EH (cell line): ENCODE data around the gene HRAS.

Source experiments
- DNase-seq: peaks from one replicate; pipeline ENCODE4 v3.0.0-alpha.2; 2015; ENCODE audit warnings: low read depth

HRAS gene

DNA sequence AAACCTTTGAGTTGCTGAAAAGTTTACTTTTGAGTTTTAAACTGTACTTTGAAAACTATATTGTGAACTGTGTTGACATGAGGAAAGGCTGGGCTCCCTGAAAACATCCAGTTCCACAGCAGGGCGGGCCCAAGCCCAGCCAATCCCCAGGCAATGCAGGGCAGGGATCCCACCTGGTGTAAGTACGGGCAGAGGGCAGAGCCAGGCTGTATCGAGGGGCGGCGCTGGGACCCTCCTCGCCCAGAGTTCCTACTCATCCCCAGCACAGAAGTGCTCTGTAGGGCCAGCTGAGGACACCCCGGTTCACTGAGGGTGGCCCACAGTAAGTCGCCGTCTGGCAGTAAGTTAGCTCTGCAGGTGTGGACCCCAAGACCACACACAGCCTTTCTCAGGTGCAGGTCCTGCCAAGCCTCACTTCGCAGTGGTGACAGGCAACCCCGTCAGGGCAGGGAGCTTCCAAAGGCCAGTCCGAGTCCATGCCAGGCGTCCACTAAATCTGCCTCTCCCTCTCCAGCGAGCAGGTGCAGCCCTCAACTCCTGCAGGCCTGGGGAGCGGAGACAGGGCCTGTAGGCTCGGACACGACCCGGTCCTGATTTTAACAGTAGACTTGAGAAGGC is 31.7 kb upstream of the HRAS start:
- no peak for DNase-seq

- peak; percentile 26 for DNase-seq
Observed at GRCh38 chr11:565921-566509, 30.6 kb upstream of the HRAS start.

GRCh38 chr11:563812-564578 is 28.6 kb upstream of the HRAS start:
- DNase-seq, result no peak

GRCh38 chr11:563066-563811 is 27.9 kb upstream of the HRAS start:
- DNase-seq, result no peak

DNA sequence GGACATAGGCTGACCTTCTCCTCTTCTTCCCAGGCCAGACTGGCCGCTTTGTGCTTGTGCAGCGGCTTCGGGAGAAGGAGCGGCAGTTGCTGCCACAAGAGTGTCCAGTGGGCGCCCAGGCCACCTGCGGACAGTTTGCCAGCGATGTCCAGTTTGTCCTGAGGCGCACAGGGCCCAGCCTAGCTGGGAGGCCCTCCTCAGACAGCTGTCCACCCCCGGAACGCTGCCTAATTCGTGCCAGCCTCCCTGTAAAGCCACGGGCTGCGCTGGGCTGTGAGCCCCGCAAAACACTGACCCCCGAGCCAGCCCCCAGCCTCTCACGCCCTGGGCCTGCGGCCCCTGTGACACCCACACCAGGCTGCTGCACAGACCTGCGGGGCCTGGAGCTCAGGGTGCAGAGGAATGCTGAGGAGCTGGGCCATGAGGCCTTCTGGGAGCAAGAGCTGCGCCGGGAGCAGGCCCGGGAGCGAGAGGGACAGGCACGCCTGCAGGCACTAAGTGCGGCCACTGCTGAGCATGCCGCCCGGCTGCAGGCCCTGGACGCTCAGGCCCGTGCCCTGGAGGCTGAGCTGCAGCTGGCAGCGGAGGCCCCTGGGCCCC is 26.8 kb upstream of the HRAS start:
- no peak for DNase-seq

- DNase-seq, result peak; percentile 68
Observed at GRCh38 chr11:561148-562003, 26.0 kb upstream of the HRAS start.

- peak; percentile 84 for DNase-seq
Observed at GRCh38 chr11:560305-561147, 25.1 kb upstream of the HRAS start, which contains the start of the genes LMNTD2 and RASSF7. Gene LMNTD2 (minus strand): TSS chr11:560738. CDS start chr11:560716, 22 bp downstream. Gene RASSF7 (plus strand): TSS chr11:560970. CDS start chr11:561769, 799 bp downstream.

DNA sequence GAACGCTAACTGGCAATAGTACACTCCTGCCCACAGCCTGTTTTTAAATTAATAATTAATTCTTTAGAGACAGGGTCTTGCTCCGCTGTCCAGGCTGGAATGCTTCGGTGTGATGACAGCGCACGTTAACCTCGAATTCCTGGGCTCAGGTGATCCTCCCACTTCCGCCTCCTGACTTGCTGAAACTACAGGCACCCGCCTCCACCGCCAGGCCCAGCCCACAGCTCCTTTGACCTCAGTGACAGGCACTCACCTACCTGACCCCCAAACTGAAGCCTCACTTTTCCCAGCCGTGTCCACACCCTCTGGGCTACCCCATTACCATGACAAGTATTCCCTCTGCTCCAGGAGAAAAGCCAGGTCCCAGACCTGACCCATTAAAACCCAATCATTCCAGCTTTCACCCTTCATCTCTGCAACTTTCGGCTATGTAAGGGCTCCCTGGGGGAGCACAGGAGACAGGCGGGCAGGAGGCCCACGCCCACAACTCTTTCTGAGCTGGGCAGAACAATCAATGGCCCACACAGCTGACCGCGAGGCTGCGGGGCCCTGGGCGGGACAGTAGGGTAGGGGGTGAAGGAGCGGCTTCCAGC is 24.4 kb upstream of the HRAS start:
- no peak for DNase-seq

- DNase-seq, result no peak
Observed at GRCh38 chr11:559020-559620, 23.7 kb upstream of the HRAS start.

- DNase-seq, result no peak
Observed at GRCh38 chr11:558503-558902, 23.1 kb upstream of the HRAS start.

DNA sequence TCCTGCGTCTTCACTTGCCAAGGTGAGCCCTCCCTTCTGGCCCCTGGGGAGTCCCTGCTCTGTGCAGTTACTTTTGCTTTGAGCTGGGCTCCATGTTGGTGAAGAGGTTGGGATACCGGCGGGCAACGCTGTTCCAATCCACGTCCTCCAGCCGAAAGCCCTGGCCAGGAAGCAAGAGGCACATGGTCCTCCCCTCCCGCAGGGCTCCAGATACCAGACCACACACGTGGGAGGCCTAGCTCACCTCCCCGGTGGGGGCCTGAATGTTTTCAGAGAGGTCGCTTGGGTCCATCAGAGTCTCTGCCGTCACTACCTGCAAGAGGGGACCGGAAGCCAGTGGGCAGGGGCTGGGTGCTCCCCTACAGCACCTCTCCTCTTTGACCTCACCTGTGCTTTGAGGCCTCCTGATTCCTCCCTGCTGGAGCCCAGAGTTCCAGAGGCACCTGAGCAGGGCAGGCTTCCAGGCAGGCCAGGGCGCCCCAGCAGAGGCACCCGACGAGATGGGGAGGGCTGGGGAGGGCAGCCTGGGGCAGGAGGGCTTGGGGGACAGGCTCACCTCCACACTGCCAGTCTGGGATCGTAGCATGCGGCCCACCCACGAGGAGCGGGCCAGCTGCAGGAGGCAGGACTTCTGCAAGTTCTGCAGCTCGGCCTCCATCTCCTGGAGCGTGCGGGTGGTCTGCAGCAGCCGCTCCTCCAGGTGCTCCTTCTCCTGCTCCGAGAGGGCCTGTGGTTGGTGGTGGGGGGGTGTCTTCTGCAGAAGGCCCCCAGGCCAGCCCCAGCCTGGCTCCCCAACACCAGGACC is 22.2 kb upstream of the HRAS start:
- DNase-seq, result no peak

DNA sequence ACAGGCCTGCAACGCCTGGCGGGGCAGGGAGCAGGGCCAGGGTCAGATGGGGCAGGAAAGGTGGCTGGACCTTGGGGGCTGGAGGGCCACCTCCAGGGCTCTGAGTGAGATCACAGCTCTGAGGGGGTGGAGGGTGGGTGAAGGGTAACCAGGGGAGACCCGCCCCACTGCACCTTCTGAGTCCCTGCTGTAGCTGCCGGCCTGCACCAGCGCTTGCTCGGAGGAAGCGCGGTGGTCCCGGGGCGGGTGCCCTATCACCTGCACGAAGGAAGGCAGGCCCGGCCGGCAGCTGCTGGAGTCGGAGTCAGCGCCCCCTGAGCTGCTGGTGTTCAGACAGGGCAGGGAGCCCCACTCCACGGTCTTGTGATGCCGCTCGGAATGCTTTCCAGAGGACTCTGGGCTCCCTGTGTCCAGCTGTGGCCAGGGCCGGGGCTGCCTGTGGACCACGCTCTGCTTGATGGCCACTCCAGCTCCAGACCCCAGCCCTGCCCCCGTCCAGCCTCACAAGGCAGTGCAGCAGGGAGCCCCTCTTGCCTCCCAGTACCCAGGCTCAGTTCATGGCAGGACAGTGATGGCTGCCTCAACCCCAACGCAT is 21.4 kb upstream of the HRAS start:
- DNase-seq, result no peak

GRCh38 chr11:555780-556661 is 20.6 kb upstream of the HRAS start:
- DNase-seq, result peak; percentile 25

DNA sequence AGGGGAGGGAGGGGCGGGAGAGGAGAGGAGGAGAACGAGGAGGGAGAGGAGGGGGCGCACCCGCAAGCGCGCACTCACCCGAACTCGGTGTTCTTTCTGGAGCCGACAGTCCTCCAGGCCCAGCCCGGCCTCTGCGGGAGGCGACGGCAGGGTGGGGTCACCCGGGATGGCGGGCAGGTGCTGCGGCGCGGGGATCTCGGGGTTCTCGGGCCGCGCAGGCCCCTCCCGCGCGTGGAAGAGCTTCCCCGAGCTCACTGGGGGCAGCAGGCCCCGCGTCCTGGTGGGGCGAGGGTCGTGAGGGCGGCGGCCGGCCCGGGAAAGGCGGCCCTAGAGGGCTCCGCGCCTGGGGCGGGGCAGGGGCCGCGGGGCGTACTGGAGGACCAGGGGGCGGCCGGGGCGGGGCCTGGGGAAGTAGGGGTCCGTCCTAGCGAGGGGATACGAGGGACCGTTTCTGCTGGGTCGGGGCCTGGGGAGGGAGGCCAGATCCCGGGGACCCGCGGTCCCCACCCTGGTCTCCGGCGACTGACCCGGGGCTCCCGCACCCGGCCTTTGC is 19.9 kb upstream of the HRAS start:
- no peak for DNase-seq

GRCh38 chr11:554428-555226 is 19.3 kb upstream of the HRAS start:
- DNase-seq, result peak; percentile 51

- no peak for DNase-seq
Observed at GRCh38 chr11:553988-554340, 18.6 kb upstream of the HRAS start.
